GM19193 (cell line): ENCODE data around the gene PARP15.

ENCODE experiments used
- POLR2A ChIP-seq: IDR thresholded peaks from 4 replicates; pipeline ENCODE4 v1.6.1; 2011; ENCODE audit not compliant: insufficient read depth, insufficient read length; ENCODE audit errors: extremely low read depth

Gene PARP15

GRCh38 chr3:122677216-122677615, 99.8 kb downstream of the PARP15 start:
- no peak for TF ChIP-seq POLR2A

DNA sequence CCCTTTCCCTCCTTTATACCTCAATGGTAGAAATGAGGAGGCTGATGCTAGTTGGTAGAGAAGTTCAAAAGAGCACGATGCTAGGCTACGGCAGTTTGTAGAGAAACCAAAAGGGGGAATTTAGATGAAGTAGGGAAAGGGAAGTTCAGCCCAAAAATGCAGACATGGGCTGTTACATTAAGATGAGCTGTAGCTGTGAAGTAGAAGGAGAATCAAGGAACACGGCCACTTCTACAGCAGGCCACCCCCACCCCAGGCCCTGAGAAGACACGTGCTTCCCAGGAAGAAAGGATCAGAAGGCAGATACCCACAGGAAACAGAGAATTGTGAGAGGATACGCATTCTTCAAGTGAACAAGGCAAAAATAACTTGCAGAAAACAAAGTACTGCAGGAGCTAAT, 101.1 kb downstream of the PARP15 start:
- no peak for TF ChIP-seq POLR2A

- TF ChIP-seq POLR2A = no peak
These were observed 101.8 kb downstream of the PARP15 start for GRCh38 chr3:122679085-122679881.

- no peak for TF ChIP-seq POLR2A
These were observed 102.5 kb downstream of the PARP15 start for GRCh38 chr3:122679882-122680474.

- TF ChIP-seq POLR2A = peak; percentile 91
These were observed 103.2 kb downstream of the PARP15 start, which contains the start of gene PARP14 for GRCh38 chr3:122680475-122681283. PARP14 (plus strand) TSS chr3:122680839; CDS start chr3:122680884, 45 bp downstream.

- TF ChIP-seq POLR2A = no peak
These were observed 104.0 kb downstream of the PARP15 start for GRCh38 chr3:122681284-122681973.

DNA sequence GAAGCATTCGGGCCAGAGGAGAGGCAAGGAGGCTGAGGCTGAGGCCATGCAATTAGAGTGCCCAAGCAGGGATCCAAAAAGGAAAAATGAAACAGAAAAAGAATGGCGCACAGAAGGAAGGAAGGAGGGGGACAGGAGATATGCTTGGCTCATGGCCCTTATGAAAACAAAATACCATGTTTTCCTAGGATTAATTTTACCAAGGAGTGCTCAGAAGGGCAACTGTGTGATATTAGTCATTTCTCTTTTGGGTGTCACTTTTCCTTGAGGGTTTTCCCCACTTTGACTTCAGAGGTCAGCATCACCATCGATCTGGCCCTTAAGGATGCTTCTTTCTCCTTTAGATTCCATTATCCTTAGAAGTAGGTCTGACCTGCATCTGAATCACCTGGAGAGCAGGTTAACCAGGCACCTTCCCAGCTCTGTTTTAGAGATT, 104.5 kb downstream of the PARP15 start:
- no peak for TF ChIP-seq POLR2A

GRCh38 chr3:122687298-122687697, 109.8 kb downstream of the PARP15 start:
- TF ChIP-seq POLR2A = no peak
